Fibroblast of mammary gland (primary cell): ENCODE results near the gene OR2S2.

Experiments
- DNase-seq: peaks from one replicate; pipeline ENCODE4 v3.0.0-alpha.2; 2010; ENCODE audit warnings: low read depth
- H3K4me3 ChIP-seq: 2 replicates; pipeline ENCODE4 v1.5.1; 2011; ENCODE audit warnings: low read depth, mild to moderate bottlenecking, low read length, moderate library complexity; ENCODE audit not compliant: control insufficient read depth
- TF ChIP-seq, protein P1 (sequence below): conservative IDR thresholded peaks from 2 replicates; pipeline ENCODE4 v1.5.1; 2011; ENCODE audit warnings: low read depth, low read length, inconsistent platforms; ENCODE audit not compliant: control insufficient read depth, insufficient read depth

Gene OR2S2

GRCh38 chr9:35978792-35979191 lies 20.8 kb upstream of the OR2S2 start:
- TF ChIP-seq, protein P1, sequence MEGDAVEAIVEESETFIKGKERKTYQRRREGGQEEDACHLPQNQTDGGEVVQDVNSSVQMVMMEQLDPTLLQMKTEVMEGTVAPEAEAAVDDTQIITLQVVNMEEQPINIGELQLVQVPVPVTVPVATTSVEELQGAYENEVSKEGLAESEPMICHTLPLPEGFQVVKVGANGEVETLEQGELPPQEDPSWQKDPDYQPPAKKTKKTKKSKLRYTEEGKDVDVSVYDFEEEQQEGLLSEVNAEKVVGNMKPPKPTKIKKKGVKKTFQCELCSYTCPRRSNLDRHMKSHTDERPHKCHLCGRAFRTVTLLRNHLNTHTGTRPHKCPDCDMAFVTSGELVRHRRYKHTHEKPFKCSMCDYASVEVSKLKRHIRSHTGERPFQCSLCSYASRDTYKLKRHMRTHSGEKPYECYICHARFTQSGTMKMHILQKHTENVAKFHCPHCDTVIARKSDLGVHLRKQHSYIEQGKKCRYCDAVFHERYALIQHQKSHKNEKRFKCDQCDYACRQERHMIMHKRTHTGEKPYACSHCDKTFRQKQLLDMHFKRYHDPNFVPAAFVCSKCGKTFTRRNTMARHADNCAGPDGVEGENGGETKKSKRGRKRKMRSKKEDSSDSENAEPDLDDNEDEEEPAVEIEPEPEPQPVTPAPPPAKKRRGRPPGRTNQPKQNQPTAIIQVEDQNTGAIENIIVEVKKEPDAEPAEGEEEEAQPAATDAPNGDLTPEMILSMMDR, result no peak
- no peak overlapping the region for H3K4me3 ChIP-seq
- DNase-seq, result no peak

DNA sequence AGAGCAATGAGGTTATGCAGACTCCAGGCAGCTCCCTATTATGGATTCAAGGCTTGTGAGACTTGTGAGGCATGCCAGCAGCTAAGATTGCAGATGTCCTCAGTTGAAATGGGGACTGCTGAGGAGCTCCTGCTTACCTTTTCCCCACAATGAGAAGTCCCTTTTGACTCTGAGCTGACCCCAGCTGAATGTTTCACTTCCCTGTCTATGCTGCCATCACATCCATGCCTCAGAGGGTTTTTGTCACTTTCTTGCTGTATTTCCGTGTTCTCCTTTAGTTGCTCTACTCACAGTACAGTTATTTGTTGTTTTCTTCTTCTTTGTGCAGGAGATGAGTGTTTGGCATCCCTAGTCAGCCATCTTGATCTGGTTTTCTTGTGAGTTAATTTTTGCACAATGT lies 18.8 kb upstream of the OR2S2 start:
- no peak overlapping the region for H3K4me3 ChIP-seq
- TF ChIP-seq, protein P1, result no peak
- DNase-seq, result no peak

DNA sequence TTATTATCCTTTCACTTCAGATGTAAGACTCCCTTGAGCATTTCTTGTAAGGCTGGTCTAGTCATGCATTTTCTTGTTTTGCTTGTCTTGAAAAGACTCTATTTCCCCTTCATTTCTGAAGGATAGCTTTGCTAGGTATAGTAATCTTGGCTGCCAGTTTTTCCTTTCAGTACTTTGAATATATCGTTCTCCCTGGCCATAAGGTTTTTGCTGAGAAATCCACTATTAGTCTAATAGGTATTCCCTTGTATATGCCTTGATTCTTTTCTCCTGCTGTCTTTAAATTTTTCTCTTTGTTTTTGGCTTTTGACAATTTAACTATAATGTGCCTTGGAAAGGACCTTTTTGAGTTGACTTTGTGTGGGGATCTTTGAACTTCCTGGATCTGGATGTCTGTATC lies 16.8 kb upstream of the OR2S2 start:
- no peak for DNase-seq
- H3K4me3 ChIP-seq, result no peak overlapping the region
- TF ChIP-seq, protein P1, result no peak

DNA sequence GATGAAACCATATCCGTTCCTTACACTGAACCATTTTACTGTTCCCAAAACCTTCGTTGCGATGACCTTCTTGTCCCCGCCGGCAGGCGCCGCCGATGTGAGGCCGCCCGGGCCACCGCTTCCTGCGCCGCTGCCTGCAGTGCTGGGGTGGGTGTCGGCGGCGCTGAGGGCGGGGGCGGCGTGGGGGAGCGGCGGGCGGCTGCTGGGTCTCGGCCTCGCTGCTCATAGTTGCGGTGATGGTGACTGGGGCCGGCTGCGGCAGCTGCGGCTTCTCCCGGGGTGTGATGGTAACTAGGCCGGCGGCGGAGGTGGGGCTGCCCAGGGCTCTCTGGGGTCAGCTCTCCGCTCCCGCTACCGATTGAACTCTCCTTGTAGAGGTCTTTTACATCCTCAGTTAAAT lies 14.1 kb upstream of the OR2S2 start:
- no peak for DNase-seq
- no peak overlapping the region for H3K4me3 ChIP-seq
- TF ChIP-seq, protein P1, result no peak

DNA sequence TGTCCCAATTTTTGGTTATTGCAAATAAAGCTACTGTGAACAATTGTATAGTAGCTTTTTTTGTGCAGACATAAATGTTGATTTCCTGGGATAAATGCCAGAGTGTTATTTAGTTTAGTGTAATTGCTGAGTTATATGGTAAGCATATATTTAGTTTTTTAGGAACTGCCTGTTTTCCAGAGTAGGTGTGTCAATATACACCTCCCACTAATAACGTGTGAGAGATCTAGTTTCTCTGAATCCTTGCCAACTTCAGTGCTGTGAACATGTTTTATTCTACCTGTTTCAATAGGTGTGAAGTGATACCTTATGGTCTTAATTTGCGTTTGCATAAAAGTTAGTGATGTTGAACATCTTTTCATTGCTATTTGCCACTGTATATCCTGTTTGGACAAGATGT lies 9.1 kb upstream of the OR2S2 start:
- TF ChIP-seq, protein P1, result no peak
- H3K4me3 ChIP-seq, result no peak overlapping the region
- no peak for DNase-seq

DNA sequence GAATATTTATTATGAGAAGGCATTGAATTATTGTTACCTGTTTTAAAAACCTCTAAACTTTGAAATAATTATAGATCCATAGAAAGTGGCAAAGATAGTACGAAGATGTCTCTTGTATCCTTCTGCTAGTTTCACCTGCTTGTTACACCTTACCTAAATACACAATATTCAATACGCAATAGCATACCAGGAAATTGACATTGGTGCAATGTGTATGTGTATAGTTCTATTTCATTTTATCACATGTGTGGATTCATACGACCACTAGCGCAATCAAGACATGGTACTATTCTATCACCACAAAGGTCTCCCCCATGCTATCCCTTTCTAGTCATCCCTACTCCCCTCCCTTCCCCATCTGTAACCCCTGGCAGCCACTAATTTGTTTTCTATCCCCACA lies 8.5 kb upstream of the OR2S2 start:
- DNase-seq, result no peak
- no peak overlapping the region for H3K4me3 ChIP-seq
- TF ChIP-seq, protein P1, result no peak

- TF ChIP-seq, protein P1, result no peak
- H3K4me3 ChIP-seq, result no peak overlapping the region
- no peak for DNase-seq
Observed at GRCh38 chr9:35965011-35965410, 7.1 kb upstream of the OR2S2 start.
